K562 (cell line): ENCODE measurements around the gene RPH3AL. TPM values are rescaled to one million over a fixed set of nuclear protein-coding genes. Genes with fewer than 3 reads are reported as not detected.

Experiments used
- ATAC-seq: fragments of 200-7000 bp; cut with Tn5 transposase; 3 replicates; pipeline ENCODE4 v1.9.1; 2020; ENCODE audit warnings: moderate library complexity
- BruUV-seq: library from RNA; stranded (reverse); fragments of 400-500 nt; replicated peaks from 2 replicates; lab custom pipeline; 2021; lab: Mats Ljungman, UMichigan
- CTCF ChIA-PET: fragments of 300-600 bp; formaldehyde crosslinking; extraction: SDS; loops from one replicate; lab custom pipeline; 2021; ENCODE audit warnings: low intra/inter-chr PET ratio; lab: Yijun Ruan, JAX
- POLR2A ChIA-PET: fragments of 300-600, 350-650 bp; sonication (Branson Sonifier 250); formaldehyde crosslinking; extraction: SDS; loops from one replicate; lab custom pipeline; 2021; ENCODE audit warnings: antibody characterized with exemption, inconsistent platforms; lab: Yijun Ruan, JAX
- DNase-seq, 4 experiments: peaks; one replicate each; pipeline versions ENCODE4 v3.0.0 to v3.0.0-alpha.2; 2011 to 2018; ENCODE audit warnings: low spot score in 3 of 4, mixed read lengths in 3 of 4; ENCODE audit errors: extremely low read depth in 1 of 4
- FAIRE-seq: peaks from 2 replicates; lab custom pipeline; 2011; peaks lifted over from hg19 to GRCh38; lab: Jason Lieb, UNC
- H2AFZ ChIP-seq: 2 replicates; pipeline ENCODE4 v1.6.0; 2011; ENCODE audit warnings: low read depth, low read length, control low read depth, inconsistent platforms
- H3K27ac ChIP-seq: fragments of 200-600 bp; 3 replicates; pipeline ENCODE4 v1.8.0; 2011; ENCODE audit warnings: low read depth, mild to moderate bottlenecking, control low read depth, inconsistent platforms, low read length, moderate library complexity, mixed read lengths; ENCODE audit errors: extremely low read depth
- H3K27me3 ChIP-seq, 2 experiments: fragments of 300-600 bp in 1 of 2; 2 replicates in 1 of 2; 3 replicates in 1 of 2; pipeline versions ENCODE4 v1.6.0 to v1.8.0; 2011; ENCODE audit warnings: inconsistent platforms in 2 of 2, low read length in 2 of 2, mild to moderate bottlenecking in 1 of 2, mixed read lengths in 1 of 2, moderate library complexity in 1 of 2; ENCODE audit not compliant: control insufficient read depth in 2 of 2, insufficient read depth in 2 of 2
- H3K36me3 ChIP-seq: fragments of 300-600 bp; 3 replicates; pipeline ENCODE4 v1.8.0; 2011; ENCODE audit warnings: mild to moderate bottlenecking, low read length, inconsistent platforms; ENCODE audit not compliant: control insufficient read depth, insufficient read depth
- H3K4me1 ChIP-seq, 2 experiments: fragments of 200-600 bp in 1 of 2; replicated peaks in 1 of 2; 2 replicates in 1 of 2; 3 replicates in 1 of 2; pipeline versions ENCODE4 v1.5.1 to v1.8.0; 2011; ENCODE audit warnings: inconsistent platforms in 2 of 2, low read length in 2 of 2, mild to moderate bottlenecking in 1 of 2, mixed read lengths in 1 of 2, moderate library complexity in 1 of 2; ENCODE audit not compliant: control insufficient read depth in 2 of 2, insufficient read depth in 2 of 2
- H3K4me2 ChIP-seq: 2 replicates; pipeline ENCODE4 v1.6.1; 2011; ENCODE audit warnings: low read length, control low read depth, inconsistent platforms, mixed read lengths; ENCODE audit not compliant: insufficient read depth
- H3K4me3 ChIP-seq: fragments of 200-600 bp; sonication (generic), shearing (Covaris generic); 2 replicates; pipeline ENCODE4 v1.5.1; 2016; ENCODE audit warnings: control low read depth, inconsistent platforms
- H3K79me2 ChIP-seq: fragments of 200-600 bp; 3 replicates; pipeline ENCODE4 v1.8.0; 2011; ENCODE audit warnings: low read length, inconsistent platforms; ENCODE audit not compliant: control insufficient read depth, insufficient read depth
- H3K9ac ChIP-seq, 2 experiments: 2 replicates each; pipeline versions ENCODE4 v1.6.0 to v1.6.1; 2011; ENCODE audit warnings: low read depth in 2 of 2, low read length in 2 of 2, control low read depth in 1 of 2, inconsistent platforms in 1 of 2, mild to moderate bottlenecking in 1 of 2, mixed read lengths in 1 of 2; ENCODE audit not compliant: insufficient read depth in 1 of 2
- H3K9me1 ChIP-seq: one replicate; pipeline ENCODE4 v1.6.0; 2011; ENCODE audit warnings: inconsistent platforms, mild to moderate bottlenecking, low read length, moderate library complexity; ENCODE audit not compliant: control insufficient read depth, insufficient read depth
- H3K9me3 ChIP-seq: replicated peaks from 2 replicates; pipeline ENCODE4 v1.5.1; 2011; ENCODE audit warnings: low read depth, low read length, inconsistent platforms; ENCODE audit not compliant: control insufficient read depth, insufficient read depth
- H4K20me1 ChIP-seq: replicated peaks from 2 replicates; pipeline ENCODE4 v1.6.1; 2011; ENCODE audit warnings: low read length, inconsistent platforms, mixed read lengths; ENCODE audit not compliant: control insufficient read depth, insufficient read depth
- CC2D1A ChIP-seq: fragments of 450-650 bp; IDR thresholded peaks from 2 replicates; pipeline ENCODE4 v1.6.1; 2017; ENCODE audit warnings: mild to moderate bottlenecking
- ELF1 ChIP-seq: fragments of 200-800 bp; sonication (Bioruptor generic); IDR thresholded peaks from 2 replicates; pipeline ENCODE4 v1.6.1; 2016; ENCODE audit warnings: missing genetic modification characterization, missing compliant biosample characterization
- GATAD2B ChIP-seq: fragments of 450-650 bp; IDR thresholded peaks from 2 replicates; pipeline ENCODE4 v1.6.1; 2017; ENCODE audit warnings: mild to moderate bottlenecking, borderline replicate concordance
- GTF2A2 ChIP-seq: IDR thresholded peaks from 2 replicates; pipeline ENCODE4 v1.6.1; 2016; ENCODE audit warnings: mild to moderate bottlenecking, missing genetic modification characterization, missing compliant biosample characterization
- HDGF ChIP-seq: fragments of 450-650 bp; IDR thresholded peaks from 2 replicates; pipeline ENCODE4 v1.6.1; 2016
- RBBP5 ChIP-seq: fragments of 200-600 bp; sonication (generic); IDR thresholded peaks from 2 replicates; pipeline ENCODE4 v1.6.1; 2012; ENCODE audit warnings: borderline replicate concordance, mild to moderate bottlenecking, low read length, control low read depth, inconsistent platforms; ENCODE audit not compliant: insufficient read depth, poor library complexity, severe bottlenecking
- RFX5 ChIP-seq: IDR thresholded peaks from 2 replicates; pipeline ENCODE4 v1.6.1; 2011; ENCODE audit warnings: low read depth, mild to moderate bottlenecking, improper control_type of control experiment, low read length
- STAG1 ChIP-seq: sonication (generic); formaldehyde crosslinking; IDR thresholded peaks from 2 replicates; pipeline ENCODE4 v1.5.0; 2020; ENCODE audit warnings: missing genetic modification reagents, borderline replicate concordance
- ZFP30 ChIP-seq: fragments of 250-450 bp; sonication (Bioruptor Pico); IDR thresholded peaks from 2 replicates; pipeline ENCODE4 v1.8.0; 2022; ENCODE audit warnings: moderate library complexity, mild to moderate bottlenecking, inconsistent platforms, borderline replicate concordance
- WGBS: fragments of 100-300 bp; shearing (Covaris generic); methylation state at CpG from one replicate; pipeline ENCODE4 v1.1.6; 2016; ENCODE audit warnings: low coverage, mixed read lengths; ENCODE audit not compliant: insufficient coverage; ENCODE audit errors: missing lambda C conversion rate; 5-methylcytosine and 5-hydroxymethylcytosine counted together
- in situ Hi-C: fragments of 300-500 bp; cut with MboI; formaldehyde crosslinking; loops from 4 replicates; pipeline ENCODE4 v1.15.0; 2018; ENCODE audit warnings: inconsistent platforms, mixed read lengths
- intact Hi-C: fragments of 100-400 bp; cut with micrococcal nuclease; formaldehyde crosslinking; loops from 2 replicates; pipeline ENCODE4 v1.14.2; 2022
- polyA plus RNA-seq, 8 experiments: library from polyadenylated mRNA; depleted of rRNA in 4 of 8; stranded (reverse) in 5 of 8; unstranded in 3 of 8; fragments of >200 nt; fragmentation: Nextera tagmentation in 2 of 8; fragmentation: Illumina TruSeq in 1 of 8; extraction: Ambion mirVana in 2 of 8; extraction: Trizol in 1 of 8; gene quantifications; 2 replicates each; pipeline versions ENCODE4 v1.2.1 to v1.2.3, GENCODE V29; 2011 to 2014; ENCODE audit warnings: inconsistent platforms in 1 of 8, missing spikeins in 1 of 8
- total RNA-seq, 7 experiments: library from RNA; depleted of rRNA in 6 of 7; stranded (reverse); fragments of >200 nt in 6 of 7; fragmentation: Illumina TruSeq in 2 of 7; extraction: Trizol in 2 of 7; gene quantifications; 2 replicates each; pipeline versions ENCODE4 v1.2.1 to v1.2.3, GENCODE V29; 2011 to 2021; ENCODE audit warnings: low replicate concordance in 1 of 7
- TF ChIP-seq, protein P1 (sequence below): sonication (generic); formaldehyde crosslinking; IDR thresholded peaks from 2 replicates; pipeline ENCODE4 v1.8.0; 2022; ENCODE audit warnings: mild to moderate bottlenecking, missing genetic modification reagents
- TF ChIP-seq, protein P2 (sequence below): fragments of 250-450 bp; sonication (Bioruptor Pico); IDR thresholded peaks from 2 replicates; pipeline ENCODE4 v1.8.0; 2021; ENCODE audit warnings: moderate library complexity, mild to moderate bottlenecking, inconsistent platforms
- TF ChIP-seq, protein P3 (sequence below): fragments of 450-650 bp; formaldehyde crosslinking; IDR thresholded peaks from 2 replicates; pipeline ENCODE4 v1.4.0; 2022; ENCODE audit warnings: missing genetic modification characterization
- TF ChIP-seq, protein P4 (sequence below): sonication (generic); formaldehyde crosslinking; IDR thresholded peaks from 2 replicates; pipeline ENCODE4 v1.8.0; 2022; ENCODE audit warnings: mild to moderate bottlenecking, missing genetic modification reagents

Gene RPH3AL
- total and polyA plus RNA-seq, 9 of the 15 experiments (the other 6 are each of a cell fraction or from before 2014, with no cell fraction given): 0.18 to 1.7 (median 0.39) TPM

DNA sequence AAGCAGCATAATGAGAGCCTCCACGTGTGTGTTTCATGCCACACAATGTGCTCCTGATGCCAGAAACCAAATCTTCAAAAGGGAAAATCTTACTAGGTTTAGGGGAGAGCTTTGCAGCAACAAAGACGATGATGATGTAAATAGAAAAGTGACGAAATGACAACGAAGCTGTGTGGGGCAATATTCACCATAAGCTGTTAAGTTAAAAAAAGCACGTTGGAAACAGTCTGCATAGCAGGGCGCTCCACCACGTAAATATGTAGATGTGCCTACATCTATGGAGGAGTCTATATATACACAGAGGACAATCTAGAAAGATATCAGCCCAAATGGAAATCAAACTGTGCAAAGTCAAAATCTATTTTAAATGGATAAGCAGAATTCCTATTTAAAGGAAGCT, 61.0 kb downstream of the RPH3AL start:
- no peak overlapping the region for H3K27ac ChIP-seq
- intact Hi-C loops: no loop called here
- H3K36me3 ChIP-seq: no peaks in the 10 kb centered on the region
- no peak overlapping the region for H2AFZ ChIP-seq
- no peaks in the 10 kb centered on the region for H3K9me1 ChIP-seq
- in situ Hi-C loops: no loop called here
- no peak for TF ChIP-seq HDGF
- TF ChIP-seq, protein P1, sequence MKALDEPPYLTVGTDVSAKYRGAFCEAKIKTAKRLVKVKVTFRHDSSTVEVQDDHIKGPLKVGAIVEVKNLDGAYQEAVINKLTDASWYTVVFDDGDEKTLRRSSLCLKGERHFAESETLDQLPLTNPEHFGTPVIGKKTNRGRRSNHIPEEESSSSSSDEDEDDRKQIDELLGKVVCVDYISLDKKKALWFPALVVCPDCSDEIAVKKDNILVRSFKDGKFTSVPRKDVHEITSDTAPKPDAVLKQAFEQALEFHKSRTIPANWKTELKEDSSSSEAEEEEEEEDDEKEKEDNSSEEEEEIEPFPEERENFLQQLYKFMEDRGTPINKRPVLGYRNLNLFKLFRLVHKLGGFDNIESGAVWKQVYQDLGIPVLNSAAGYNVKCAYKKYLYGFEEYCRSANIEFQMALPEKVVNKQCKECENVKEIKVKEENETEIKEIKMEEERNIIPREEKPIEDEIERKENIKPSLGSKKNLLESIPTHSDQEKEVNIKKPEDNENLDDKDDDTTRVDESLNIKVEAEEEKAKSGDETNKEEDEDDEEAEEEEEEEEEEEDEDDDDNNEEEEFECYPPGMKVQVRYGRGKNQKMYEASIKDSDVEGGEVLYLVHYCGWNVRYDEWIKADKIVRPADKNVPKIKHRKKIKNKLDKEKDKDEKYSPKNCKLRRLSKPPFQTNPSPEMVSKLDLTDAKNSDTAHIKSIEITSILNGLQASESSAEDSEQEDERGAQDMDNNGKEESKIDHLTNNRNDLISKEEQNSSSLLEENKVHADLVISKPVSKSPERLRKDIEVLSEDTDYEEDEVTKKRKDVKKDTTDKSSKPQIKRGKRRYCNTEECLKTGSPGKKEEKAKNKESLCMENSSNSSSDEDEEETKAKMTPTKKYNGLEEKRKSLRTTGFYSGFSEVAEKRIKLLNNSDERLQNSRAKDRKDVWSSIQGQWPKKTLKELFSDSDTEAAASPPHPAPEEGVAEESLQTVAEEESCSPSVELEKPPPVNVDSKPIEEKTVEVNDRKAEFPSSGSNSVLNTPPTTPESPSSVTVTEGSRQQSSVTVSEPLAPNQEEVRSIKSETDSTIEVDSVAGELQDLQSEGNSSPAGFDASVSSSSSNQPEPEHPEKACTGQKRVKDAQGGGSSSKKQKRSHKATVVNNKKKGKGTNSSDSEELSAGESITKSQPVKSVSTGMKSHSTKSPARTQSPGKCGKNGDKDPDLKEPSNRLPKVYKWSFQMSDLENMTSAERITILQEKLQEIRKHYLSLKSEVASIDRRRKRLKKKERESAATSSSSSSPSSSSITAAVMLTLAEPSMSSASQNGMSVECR (CRISPR knock-in tag): no peak
- no peak for TF ChIP-seq GTF2A2 (tag)
- TF ChIP-seq RBBP5: no peak
- TF ChIP-seq, protein P2, sequence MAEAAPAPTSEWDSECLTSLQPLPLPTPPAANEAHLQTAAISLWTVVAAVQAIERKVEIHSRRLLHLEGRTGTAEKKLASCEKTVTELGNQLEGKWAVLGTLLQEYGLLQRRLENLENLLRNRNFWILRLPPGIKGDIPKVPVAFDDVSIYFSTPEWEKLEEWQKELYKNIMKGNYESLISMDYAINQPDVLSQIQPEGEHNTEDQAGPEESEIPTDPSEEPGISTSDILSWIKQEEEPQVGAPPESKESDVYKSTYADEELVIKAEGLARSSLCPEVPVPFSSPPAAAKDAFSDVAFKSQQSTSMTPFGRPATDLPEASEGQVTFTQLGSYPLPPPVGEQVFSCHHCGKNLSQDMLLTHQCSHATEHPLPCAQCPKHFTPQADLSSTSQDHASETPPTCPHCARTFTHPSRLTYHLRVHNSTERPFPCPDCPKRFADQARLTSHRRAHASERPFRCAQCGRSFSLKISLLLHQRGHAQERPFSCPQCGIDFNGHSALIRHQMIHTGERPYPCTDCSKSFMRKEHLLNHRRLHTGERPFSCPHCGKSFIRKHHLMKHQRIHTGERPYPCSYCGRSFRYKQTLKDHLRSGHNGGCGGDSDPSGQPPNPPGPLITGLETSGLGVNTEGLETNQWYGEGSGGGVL (CRISPR knock-in tag): no peak
- no peak for TF ChIP-seq ELF1 (tag)
- TF ChIP-seq, protein P3, sequence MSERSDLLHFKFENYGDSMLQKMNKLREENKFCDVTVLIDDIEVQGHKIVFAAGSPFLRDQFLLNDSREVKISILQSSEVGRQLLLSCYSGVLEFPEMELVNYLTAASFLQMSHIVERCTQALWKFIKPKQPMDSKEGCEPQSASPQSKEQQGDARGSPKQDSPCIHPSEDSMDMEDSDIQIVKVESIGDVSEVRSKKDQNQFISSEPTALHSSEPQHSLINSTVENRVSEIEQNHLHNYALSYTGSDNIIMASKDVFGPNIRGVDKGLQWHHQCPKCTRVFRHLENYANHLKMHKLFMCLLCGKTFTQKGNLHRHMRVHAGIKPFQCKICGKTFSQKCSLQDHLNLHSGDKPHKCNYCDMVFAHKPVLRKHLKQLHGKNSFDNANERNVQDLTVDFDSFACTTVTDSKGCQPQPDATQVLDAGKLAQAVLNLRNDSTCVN (CRISPR knock-in tag): no peak
- no peak for TF ChIP-seq STAG1 (CRISPR knock-in tag)
- no peak for TF ChIP-seq GATAD2B
- TF ChIP-seq, protein P4, sequence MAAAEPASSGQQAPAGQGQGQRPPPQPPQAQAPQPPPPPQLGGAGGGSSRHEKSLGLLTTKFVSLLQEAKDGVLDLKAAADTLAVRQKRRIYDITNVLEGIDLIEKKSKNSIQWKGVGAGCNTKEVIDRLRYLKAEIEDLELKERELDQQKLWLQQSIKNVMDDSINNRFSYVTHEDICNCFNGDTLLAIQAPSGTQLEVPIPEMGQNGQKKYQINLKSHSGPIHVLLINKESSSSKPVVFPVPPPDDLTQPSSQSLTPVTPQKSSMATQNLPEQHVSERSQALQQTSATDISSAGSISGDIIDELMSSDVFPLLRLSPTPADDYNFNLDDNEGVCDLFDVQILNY (CRISPR knock-in tag): no peak
- TF ChIP-seq CC2D1A: no peak
- TF ChIP-seq ZFP30 (CRISPR knock-in tag): no peak
- TF ChIP-seq RFX5: no peak
- TF ChIP-seq, all 486 proteins: peak for 0
- Histone ChIP-seq H3K4me2 (no peak overlapping the region), H3K27me3 (peaks cover 19 to 43% of the 10 kb centered on the region in 2 experiments; a peak in 4 of 5 replicates), H3K9me3 (no peaks in the 10 kb centered on the region), H4K20me1 (peaks cover 4% of the 10 kb centered on the region; the same call in 1 of the 2 replicates), H3K79me2 (no peaks in the 10 kb centered on the region), H3K4me3 (no peak overlapping the region), H3K9ac (no peak overlapping the region), H3K4me1 (no peaks in the 10 kb centered on the region; a peak in 1 of 5 replicates)
- no TSS peak for BruUV-seq
- ChIA-PET CTCF (no interaction called here), POLR2A (interaction anchor here (0.6 kb wide), 1 partner anchor 19 kb away, joined by 4 read pairs; no protein-coding TSS in a partner anchor)
- WGBS: 0% methylated on average over 7 of the region's 7 CpGs
- FAIRE-seq (no peak), DNase-seq (no peak), ATAC-seq (no peak)
